MM.1S (cell line): ENCODE data around the gene LRRC8D.

Experiments used
- EZH2 ChIP-seq: fragments of 300-600 bp; sonication (generic); optimal IDR thresholded peaks from 2 replicates; pipeline ENCODE3; 2017; ENCODE audit warnings: low read depth, mild to moderate bottlenecking, antibody characterized with exemption, low read length, mixed read lengths
- EZH2phosphoT487 ChIP-seq: fragments of 300-600 bp; sonication (generic); IDR thresholded peaks from 2 replicates; pipeline ENCODE4 v1.6.1; 2018; ENCODE audit warnings: antibody characterized with exemption, low read length
- TF ChIP-seq, protein P1 (sequence below): fragments of 300-600 bp; sonication (generic); IDR thresholded peaks from 2 replicates; pipeline ENCODE4 v1.5.1; 2016; ENCODE audit warnings: antibody characterized with exemption, low read length, mixed read lengths

DNA sequence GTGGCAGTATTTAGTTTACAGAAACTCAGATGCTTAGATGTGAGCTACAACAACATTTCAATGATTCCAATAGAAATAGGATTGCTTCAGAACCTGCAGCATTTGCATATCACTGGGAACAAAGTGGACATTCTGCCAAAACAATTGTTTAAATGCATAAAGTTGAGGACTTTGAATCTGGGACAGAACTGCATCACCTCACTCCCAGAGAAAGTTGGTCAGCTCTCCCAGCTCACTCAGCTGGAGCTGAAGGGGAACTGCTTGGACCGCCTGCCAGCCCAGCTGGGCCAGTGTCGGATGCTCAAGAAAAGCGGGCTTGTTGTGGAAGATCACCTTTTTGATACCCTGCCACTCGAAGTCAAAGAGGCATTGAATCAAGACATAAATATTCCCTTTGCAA, 114.4 kb downstream of the LRRC8D start:
- TF ChIP-seq, protein P1, sequence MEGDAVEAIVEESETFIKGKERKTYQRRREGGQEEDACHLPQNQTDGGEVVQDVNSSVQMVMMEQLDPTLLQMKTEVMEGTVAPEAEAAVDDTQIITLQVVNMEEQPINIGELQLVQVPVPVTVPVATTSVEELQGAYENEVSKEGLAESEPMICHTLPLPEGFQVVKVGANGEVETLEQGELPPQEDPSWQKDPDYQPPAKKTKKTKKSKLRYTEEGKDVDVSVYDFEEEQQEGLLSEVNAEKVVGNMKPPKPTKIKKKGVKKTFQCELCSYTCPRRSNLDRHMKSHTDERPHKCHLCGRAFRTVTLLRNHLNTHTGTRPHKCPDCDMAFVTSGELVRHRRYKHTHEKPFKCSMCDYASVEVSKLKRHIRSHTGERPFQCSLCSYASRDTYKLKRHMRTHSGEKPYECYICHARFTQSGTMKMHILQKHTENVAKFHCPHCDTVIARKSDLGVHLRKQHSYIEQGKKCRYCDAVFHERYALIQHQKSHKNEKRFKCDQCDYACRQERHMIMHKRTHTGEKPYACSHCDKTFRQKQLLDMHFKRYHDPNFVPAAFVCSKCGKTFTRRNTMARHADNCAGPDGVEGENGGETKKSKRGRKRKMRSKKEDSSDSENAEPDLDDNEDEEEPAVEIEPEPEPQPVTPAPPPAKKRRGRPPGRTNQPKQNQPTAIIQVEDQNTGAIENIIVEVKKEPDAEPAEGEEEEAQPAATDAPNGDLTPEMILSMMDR, result no peak
- no peak for TF ChIP-seq EZH2
- TF ChIP-seq EZH2phosphoT487, result no peak
